Esophagus squamous epithelium (tissue), 5 donors: ENCODE data around the gene HIPK2. TPM values are rescaled to one million over a fixed set of nuclear protein-coding genes. Genes with fewer than 3 reads are reported as not detected.

Source experiments
- DNase-seq: peaks from one replicate; lab custom pipeline; 2025; lab: John Stamatoyannopoulos, UW
- H3K27ac ChIP-seq, 4 donors: fragments of 200-600 bp; sonication (generic); one replicate each; pipeline ENCODE4 v1.5.1; 2016 to 2019; ENCODE audit warnings: mild to moderate bottlenecking in 1 of 4
- H3K27me3 ChIP-seq, 4 donors: fragments of 200-600 bp; sonication (generic); 1 replicate in 3 of 4; 2 replicates in 1 of 4; pipeline versions ENCODE4 v1.5.1 to v1.6.0; 2017 to 2021; ENCODE audit warnings: antibody characterized with exemption in 1 of 4
- H3K36me3 ChIP-seq, 3 donors: fragments of 200-600 bp; sonication (generic); one replicate each; pipeline ENCODE4 v1.5.1; 2016 to 2019
- H3K4me1 ChIP-seq, 3 donors: fragments of 200-600 bp; sonication (generic); one replicate each; pipeline ENCODE4 v1.5.1; 2017 to 2019
- H3K4me3 ChIP-seq, 4 donors: fragments of 200-600 bp; sonication (generic); 1 replicate in 3 of 4; 2 replicates in 1 of 4; pipeline ENCODE4 v1.5.1; 2016 to 2019; ENCODE audit warnings: mild to moderate bottlenecking in 2 of 4, moderate library complexity in 1 of 4
- H3K9me3 ChIP-seq, 3 donors: fragments of 200-600 bp; sonication (generic); one replicate each; pipeline ENCODE4 v1.5.1; 2016 to 2019
- CTCF ChIP-seq, 6 experiments: fragments of 450-650 bp in 4 of 6; fragments of 200-600 bp in 2 of 6; sonication (generic) in 2 of 6; IDR thresholded peaks; one replicate each; pipeline ENCODE4 v1.5.1; 2016 to 2019; ENCODE audit warnings: antibody characterized with exemption in 6 of 6, mild to moderate bottlenecking in 4 of 6, moderate library complexity in 4 of 6
- POLR2A ChIP-seq, 4 donors: fragments of 450-650 bp; IDR thresholded peaks; one replicate each; pipeline ENCODE4 v1.6.1; 2017; ENCODE audit warnings: antibody characterized with exemption in 4 of 4, mild to moderate bottlenecking in 4 of 4, moderate library complexity in 3 of 4
- WGBS, 2 donors: methylation state at CpG; one replicate each; pipeline ENCODE4 v1.1.5; 2018; 5-methylcytosine and 5-hydroxymethylcytosine counted together
- intact Hi-C: fragments of 100-400 bp; cut with DNase I; formaldehyde crosslinking; loops from one replicate; pipeline ENCODE4 v1.15.0; 2022
- total RNA-seq, 4 donors: library from RNA; depleted of rRNA; stranded (reverse); fragments of >200 nt; gene quantifications; one replicate each; pipeline ENCODE4 v1.1.0, GENCODE V29; 2016
- donor health status: DM: yes; HTN: yes; CAD: no.

Gene HIPK2
- total RNA-seq, 4 donors from 2014 or later: 17.8 to 37.9 (median 29.3) TPM

DNA sequence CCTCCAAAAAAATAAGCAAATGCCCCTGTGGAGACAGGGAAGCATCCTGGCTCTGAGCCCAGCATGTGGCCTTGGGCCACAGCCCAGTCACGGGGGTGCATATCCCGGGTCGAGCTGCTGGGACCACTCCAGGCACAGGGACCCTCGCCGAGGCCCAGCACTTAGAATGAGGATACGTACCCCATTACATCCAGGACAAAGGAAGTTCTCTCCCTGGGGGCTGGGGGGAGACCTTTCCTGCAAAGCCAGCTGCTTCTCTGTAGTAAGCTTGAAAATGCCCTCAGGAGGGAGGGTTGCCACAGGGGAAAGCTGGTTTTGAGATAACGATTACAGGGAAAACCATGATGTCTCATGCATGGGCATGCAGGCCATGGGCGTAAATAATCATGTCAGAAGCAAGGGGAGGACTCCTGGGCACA, 75.5 kb downstream of the HIPK2 start:
- TF ChIP-seq CTCF (IDR thresholded peaks at IDR 0.05): no peak
- TF ChIP-seq POLR2A (IDR thresholded peaks at IDR 0.05): no peak
- H3K27ac ChIP-seq: peak overlapping the region in 3 of 4 donors; percentile 29 to 69 (median 31)
- H3K9me3 ChIP-seq: no peaks in the 10 kb centered on the region
- peaks cover 0 to 70% (median 0%) of the 10 kb centered on the region in 3 donors for H3K36me3 ChIP-seq
- H3K4me1 ChIP-seq: peaks cover 12 to 54% (median 12%) of the 10 kb centered on the region in 3 donors
- WGBS, 2 donors: 21 to 32% methylated on average over 2 to 6 of the region's 8 CpGs
- H3K27me3 ChIP-seq: no peaks in the 10 kb centered on the region
- no peak overlapping the region for H3K4me3 ChIP-seq
- intact Hi-C loops: no loop called here
- DNase-seq: no peak

DNA sequence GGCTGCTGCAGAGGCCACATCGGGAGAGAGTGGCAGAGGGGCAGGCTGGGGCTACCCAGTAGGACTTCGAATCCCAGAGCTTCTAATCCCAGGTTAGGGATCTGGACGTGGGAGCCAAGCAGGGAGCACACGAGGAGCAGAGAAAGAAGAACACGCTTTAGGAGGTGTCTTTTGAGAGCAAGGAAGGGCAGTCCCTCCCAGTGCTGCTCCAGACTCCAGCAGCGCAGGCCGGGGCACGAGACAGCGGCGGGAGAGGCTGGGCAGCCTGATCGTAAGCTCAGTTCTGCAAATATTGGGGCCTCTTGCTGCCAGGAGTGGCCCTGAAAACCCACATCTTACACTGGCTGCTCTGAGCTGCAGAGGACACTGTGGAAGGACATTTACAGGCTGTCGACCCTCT, 75.9 kb downstream of the HIPK2 start:
- H3K36me3 ChIP-seq: peaks cover 0 to 66% (median 0%) of the 10 kb centered on the region in 3 donors
- H3K4me1 ChIP-seq: peaks cover 12 to 57% (median 12%) of the 10 kb centered on the region in 3 donors
- 54 to 63% methylated on average over 5 to 12 of the region's 12 CpGs for WGBS, 2 donors
- H3K27me3 ChIP-seq: no peaks in the 10 kb centered on the region
- intact Hi-C loops: no loop called here
- H3K9me3 ChIP-seq: no peaks in the 10 kb centered on the region
- peak overlapping the region in 3 of 4 donors; percentile 0 to 69 (median 31) for H3K27ac ChIP-seq
- H3K4me3 ChIP-seq: no peak overlapping the region
- no peak for TF ChIP-seq POLR2A (IDR thresholded peaks at IDR 0.05)
- TF ChIP-seq CTCF (IDR thresholded peaks at IDR 0.05): no peak
- DNase-seq: no peak

- no peak for TF ChIP-seq POLR2A (IDR thresholded peaks at IDR 0.05)
- TF ChIP-seq CTCF (IDR thresholded peaks at IDR 0.05): no peak
- Histone ChIP-seq H3K4me3 (no peak overlapping the region), H3K36me3 (peaks cover 0 to 53% (median 0%) of the 10 kb centered on the region in 3 donors), H3K9me3 (no peaks in the 10 kb centered on the region), H3K27me3 (no peaks in the 10 kb centered on the region), H3K27ac (no peak overlapping the region), H3K4me1 (peaks cover 12 to 63% (median 15%) of the 10 kb centered on the region in 3 donors)
- DNase-seq: no peak
- 69 to 86% methylated on average over 11 to 16 of the region's 16 CpGs for WGBS, 2 donors
- intact Hi-C loops: no loop called here
These were observed 77.1 kb downstream of the HIPK2 start for GRCh38 chr7:139700505-139701235.

GRCh38 chr7:139699640-139700504, 77.9 kb downstream of the HIPK2 start:
- H3K27me3 ChIP-seq: no peaks in the 10 kb centered on the region
- H3K4me1 ChIP-seq: peaks cover 12 to 62% (median 15%) of the 10 kb centered on the region in 3 donors
- H3K27ac ChIP-seq: no peak overlapping the region
- H3K9me3 ChIP-seq: no peaks in the 10 kb centered on the region
- H3K4me3 ChIP-seq: no peak overlapping the region
- TF ChIP-seq POLR2A (IDR thresholded peaks at IDR 0.05) (no peak), CTCF (IDR thresholded peaks at IDR 0.05) (no peak)
- intact Hi-C loops: no loop called here
- 82 to 84% methylated on average over 12 to 13 of the region's 18 CpGs for WGBS, 2 donors
- DNase-seq: no peak
- H3K36me3 ChIP-seq: peaks cover 0 to 49% (median 0%) of the 10 kb centered on the region in 3 donors
